Measurements from ENCODE around the gene KLK4. TPM values are rescaled to one million over a fixed set of nuclear protein-coding genes. Genes with fewer than 3 reads are reported as not detected.

Gene KLK4
- total and polyA plus RNA-seq, 10 of the 15 experiments (the other 5 are each of a cell fraction or from before 2014, with no cell fraction given): 0.06 to 0.31 TPM; not detected in 8

- in situ Hi-C loops (cut with MboI) (loop anchor here (10.0 kb wide), 1 partner anchor 164 kb away; no protein-coding TSS in a partner anchor), intact Hi-C loops (cut with micrococcal nuclease; ENCODE audit: unreplicated experiment) (loop anchor here (5.0 kb wide), 1 partner anchor 161 kb away; no protein-coding TSS in a partner anchor)
- ChIA-PET POLR2A (no interaction called here), CTCF (no interaction called here), RAD21 (ENCODE audit: unreplicated experiment) (no interaction called here), SMC1A (ENCODE audit: uncharacterized antibody, unreplicated experiment) (no interaction called here)
- H3K4me2 ChIP-seq (ENCODE audit: control insufficient read depth, insufficient read depth): no peak overlapping the region
- DNase-seq (ENCODE audit: low read depth, low spot score): no peak
- no peaks in the 10 kb centered on the region for H3K27me3 ChIP-seq (replicated peaks in 1 of 2; ENCODE audit: control insufficient read depth in 2 of 2, insufficient read depth in 2 of 2, low read length in 1 of 2)
- no TSS peak for BruUV-seq (replicated peaks)
- no peaks in the 10 kb centered on the region for H4K20me1 ChIP-seq (ENCODE audit: control insufficient read depth, insufficient read depth)
- H3K27ac ChIP-seq (ENCODE audit: control insufficient read depth, insufficient read depth): no peak overlapping the region
- H3K4me3 ChIP-seq: no peak overlapping the region
- TF ChIP-seq GATAD2B (conservative IDR thresholded peaks at IDR 0.05; ENCODE audit: low read depth): no peak
- TF ChIP-seq ZNF384 (IDR thresholded peaks at IDR 0.05; ENCODE audit: borderline replicate concordance, low read depth, low read length): no peak
- no peak for TF ChIP-seq CBFB (IDR thresholded peaks at IDR 0.05; ENCODE audit: low read depth)
- TF ChIP-seq TCF3 (IDR thresholded peaks at IDR 0.05; ENCODE audit: borderline replicate concordance, insufficient read depth, low read depth, low read length): no peak
- no peak for TF ChIP-seq NR2C2 (IDR thresholded peaks at IDR 0.05; ENCODE audit: borderline replicate concordance, control insufficient read depth, insufficient read length, low read depth)
- TF ChIP-seq STAT3 (IDR thresholded peaks at IDR 0.05; ENCODE audit: low read depth, low read length): no peak
- TF ChIP-seq PAX5 (IDR thresholded peaks at IDR 0.05; ENCODE audit: borderline replicate concordance, low read depth, low read length): no peak
- no peak for TF ChIP-seq POLR2AphosphoS5 (IDR thresholded peaks at IDR 0.05; ENCODE audit: low read length)
- TF ChIP-seq RBBP5 (conservative IDR thresholded peaks at IDR 0.05): no peak
- TF ChIP-seq PKNOX1 (IDR thresholded peaks at IDR 0.05): no peak
- TF ChIP-seq BHLHE40 (IDR thresholded peaks at IDR 0.05; ENCODE audit: borderline replicate concordance in 1 of 2, low read depth in 2 of 2, low read length in 1 of 2): no peak
- TF ChIP-seq SUZ12 (IDR thresholded peaks at IDR 0.05; ENCODE audit: unreplicated experiment): no peak
- ATAC-seq: no peak
- H2AFZ ChIP-seq (ENCODE audit: control insufficient read depth, low read depth, low read length): no peak overlapping the region
- H3K79me2 ChIP-seq (ENCODE audit: control insufficient read depth, insufficient read depth, low read length): no peaks in the 10 kb centered on the region
- no peak overlapping the region for H3K9ac ChIP-seq (ENCODE audit: control insufficient read depth, insufficient read depth, low read length)
- no peak for FAIRE-seq
- H3K36me3 ChIP-seq (ENCODE audit: control insufficient read depth in 2 of 2, insufficient read depth in 2 of 2, low read length in 1 of 2): no peaks in the 10 kb centered on the region
- H3K4me1 ChIP-seq (ENCODE audit: control insufficient read depth, insufficient read depth, low read length): no peaks in the 10 kb centered on the region
- no peaks in the 10 kb centered on the region for H3K9me3 ChIP-seq (replicated peaks; ENCODE audit: control insufficient read depth, insufficient read depth, low read length)
Measured at GRCh38 chr19:50931023-50931422, 19.8 kb upstream of the KLK4 start.

Data from GM12878 (cell line).